Heart right ventricle (tissue), 16 donors: ENCODE measurements around the gene SET. TPM values are rescaled to one million over a fixed set of nuclear protein-coding genes. Genes with fewer than 3 reads are reported as not detected.
"Not testable (repeated sequence)": the region's sequence is repeated elsewhere in the genome, so short reads cannot be mapped to it uniquely, and the experiment has no call there.

Experiments
- ATAC-seq, 8 donors: fragments of 200-7000 bp; cut with Tn5 transposase; one replicate each; pipeline ENCODE4 v1.9.1; 2020; ENCODE audit warnings: mild to moderate bottlenecking in 8 of 8, moderate library complexity in 8 of 8, moderate number of reproducible peaks in 1 of 8
- DNase-seq, 2 donors: peaks; one replicate each; pipeline ENCODE4 v3.0.0-alpha.2; 2020
- H3K27ac ChIP-seq, 10 donors: fragments of 200-600 bp; sonication (generic) in 2 of 10; one replicate each; pipeline versions ENCODE4 v1.5.0 to v1.8.0; 2020 to 2022; ENCODE audit warnings: mild to moderate bottlenecking in 3 of 10
- H3K27me3 ChIP-seq, 7 donors: fragments of 200-600 bp; one replicate each; pipeline ENCODE4 v1.8.0; 2021 to 2022; ENCODE audit warnings: mild to moderate bottlenecking in 2 of 7
- H3K36me3 ChIP-seq, 9 donors: fragments of 200-600 bp; sonication (generic) in 1 of 9; one replicate each; pipeline versions ENCODE4 v1.5.0 to v1.8.0; 2020 to 2022; ENCODE audit warnings: mild to moderate bottlenecking in 2 of 9
- H3K4me1 ChIP-seq, 9 donors: fragments of 200-600 bp; sonication (generic) in 1 of 9; one replicate each; pipeline versions ENCODE4 v1.5.0 to v1.8.0; 2020 to 2022; ENCODE audit warnings: mild to moderate bottlenecking in 4 of 9
- H3K4me3 ChIP-seq, 10 donors: fragments of 200-600 bp; sonication (generic) in 2 of 10; one replicate each; pipeline versions ENCODE4 v1.5.0 to v1.8.0; 2020 to 2022; ENCODE audit warnings: mild to moderate bottlenecking in 7 of 10, moderate library complexity in 2 of 10
- H3K9me3 ChIP-seq, 11 donors: fragments of 200-600 bp in 10 of 11; sonication (generic) in 2 of 11; one replicate each; pipeline versions ENCODE4 v1.5.0 to v1.8.0; 2013 to 2022; ENCODE audit warnings: mild to moderate bottlenecking in 2 of 11, control low read depth in 1 of 11, moderate library complexity in 1 of 11
- WGBS, 2 donors: extraction: QIAGEN DNeasy Blood & Tissue Kit; methylation state at CpG; one replicate each; pipeline ENCODE4 v1.1.7; 2013; ENCODE audit warnings: inconsistent platforms in 1 of 2; 5-methylcytosine and 5-hydroxymethylcytosine counted together
- intact Hi-C, 10 donors: fragments of 100-400 bp; cut with DNase I; formaldehyde crosslinking; loops; one replicate each; pipeline versions ENCODE4 v1.11.1 to v1.14.2; 2022
- polyA plus RNA-seq, 2 donors: library from polyadenylated mRNA; stranded (reverse); fragments of 200-250 nt; gene quantifications; one replicate each; pipeline ENCODE4 v1.2.3, GENCODE V29; 2013
- total RNA-seq, 10 donors: library from RNA; stranded (reverse); fragmentation: NEBNext Ultra II Directional in 3 of 10; extraction: Animal tissue kit (Norgen Biotek cat#: 25700) in 3 of 10; gene quantifications; one replicate each; pipeline versions ENCODE4 v1.2.1 to v1.2.4, GENCODE V29; 2021 to 2023
- TF ChIP-seq, protein P1 (sequence below), 9 donors: fragments of 200-600 bp; sonication (generic) in 2 of 9; IDR thresholded peaks; one replicate each; pipeline versions ENCODE4 v1.5.0 to v1.8.0; 2021 to 2022; ENCODE audit warnings: antibody characterized with exemption in 9 of 9, mild to moderate bottlenecking in 5 of 9, moderate library complexity in 1 of 9
- donor health status: Arrhythmogenic right ventricular cardiomyopathy.
- donor health status: ischemic (EF 13 %, LVEDD 7.1; RV severe dilation, severe dysfunction).
- donor health status: healthy with polysubstance abuse.
- donor health status: DM: no; HTN: yes; CAD: no.
- donor health status: DM: no; HTN: no; CAD: no.
- donor health status: ischemic (EF 25% LVEDD 6.9; RV normal size, moderate dysfunction).
- donor health status: ischemic (EF 25% LVEDD 5.7; RV mildly dilated, moderate dysfunction).
- donor health status: healthy.
- donor health status: DM: yes; HTN: yes; CAD: no.
- donor health status: Ischemic cardiomyopathy.
- donor health status: ischemic (EF 35%, LVEDD 5.7; RV mildly dilated, moderate dysfunction).
- donor health status: nonischemic (EF 11% LVEDD 7.7; RV severe dilation, severe dysfunction).
- donor health status: DM: yes; HTN: yes; CAD: no.
- donor health status: PGD.
- donor health status: ischemic (EF 29% LVEDD 5.4; RV normal size, mild dysfunction).
- donor health status: nonischemic (EF 23%, LVEDD 6.1; RV moderate dilation, normal function).

SET gene
- total and polyA plus RNA-seq, 12 donors, result 87.0 to 228 (median 196) TPM

- Histone ChIP-seq H3K9me3 (no peaks in the 10 kb centered on the region), H3K27me3 (no peaks in the 10 kb centered on the region), H3K4me3 (no peak overlapping the region), H3K27ac (no peak overlapping the region), H3K36me3 (no peaks in the 10 kb centered on the region), H3K4me1 (peaks cover 0 to 15% (median 11%) of the 10 kb centered on the region in 9 donors)
- intact Hi-C loops, result no loop called here
- 100% methylated on average over 1 of the region's 1 CpG for WGBS, 2 donors
- TF ChIP-seq, protein P1, sequence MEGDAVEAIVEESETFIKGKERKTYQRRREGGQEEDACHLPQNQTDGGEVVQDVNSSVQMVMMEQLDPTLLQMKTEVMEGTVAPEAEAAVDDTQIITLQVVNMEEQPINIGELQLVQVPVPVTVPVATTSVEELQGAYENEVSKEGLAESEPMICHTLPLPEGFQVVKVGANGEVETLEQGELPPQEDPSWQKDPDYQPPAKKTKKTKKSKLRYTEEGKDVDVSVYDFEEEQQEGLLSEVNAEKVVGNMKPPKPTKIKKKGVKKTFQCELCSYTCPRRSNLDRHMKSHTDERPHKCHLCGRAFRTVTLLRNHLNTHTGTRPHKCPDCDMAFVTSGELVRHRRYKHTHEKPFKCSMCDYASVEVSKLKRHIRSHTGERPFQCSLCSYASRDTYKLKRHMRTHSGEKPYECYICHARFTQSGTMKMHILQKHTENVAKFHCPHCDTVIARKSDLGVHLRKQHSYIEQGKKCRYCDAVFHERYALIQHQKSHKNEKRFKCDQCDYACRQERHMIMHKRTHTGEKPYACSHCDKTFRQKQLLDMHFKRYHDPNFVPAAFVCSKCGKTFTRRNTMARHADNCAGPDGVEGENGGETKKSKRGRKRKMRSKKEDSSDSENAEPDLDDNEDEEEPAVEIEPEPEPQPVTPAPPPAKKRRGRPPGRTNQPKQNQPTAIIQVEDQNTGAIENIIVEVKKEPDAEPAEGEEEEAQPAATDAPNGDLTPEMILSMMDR (IDR thresholded peaks at IDR 0.05), result no peak
- no peak for DNase-seq
- ATAC-seq, result no peak
These were observed 34.5 kb upstream of the SET start for GRCh38 chr9:128654481-128654880.

GRCh38 chr9:128656416-128657343 is 32.3 kb upstream of the SET start, which contains the start of gene DYNC2I2:
TSS of gene DYNC2I2 (minus strand) at chr9:128656847. CDS start at chr9:128656726, 121 bp downstream.
- Histone ChIP-seq H3K9me3 (no peaks in the 10 kb centered on the region), H3K27ac (peak within 1 kb of the TSS; percentile 90 to 100 (median 98)), H3K27me3 (no peaks in the 10 kb centered on the region), H3K4me3 (peak within 1 kb of the TSS; percentile 39 to 72 (median 64)), H3K4me1 (peaks cover 0 to 15% (median 11%) of the 10 kb centered on the region in 9 donors), H3K36me3 (no peaks in the 10 kb centered on the region)
- intact Hi-C loops, result loop anchor here in 2 of 10 donors (2.0 kb wide), 1 partner anchor 32 kb away; the partner anchor contains the start of gene SET (in 2 of the 2)
- ATAC-seq (peak; percentile 97 to 100 (median 100)), DNase-seq (peak; percentile 97 to 98)
- TF ChIP-seq, protein P1 (IDR thresholded peaks at IDR 0.05), result no peak
- WGBS, 2 donors, result 1% methylated on average over 81 to 86 of the region's 86 CpGs

DNA sequence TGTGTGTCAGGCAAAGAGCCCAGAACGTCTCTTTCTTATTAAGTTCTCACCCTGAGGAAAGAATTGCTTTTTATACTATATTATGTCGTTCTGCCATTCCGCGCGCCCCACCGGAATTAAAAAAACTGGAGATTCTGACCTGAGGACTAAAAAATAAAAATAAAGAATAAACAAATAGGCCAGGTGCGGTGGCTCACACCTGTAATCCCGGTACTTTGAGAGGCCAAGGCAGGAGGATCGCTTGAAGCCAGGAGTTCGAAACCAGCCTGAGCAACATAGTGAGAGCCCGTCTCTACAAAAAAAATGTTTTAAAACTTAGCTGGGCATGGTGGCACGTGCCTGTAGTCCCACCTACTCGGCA is 31.7 kb upstream of the SET start:
- DNase-seq (no peak), ATAC-seq (no peak)
- intact Hi-C loops, result loop anchor here in 2 of 10 donors (2.0 kb wide), 1 partner anchor 31 kb away; the partner anchor contains the start of gene SET (in 2 of the 2)
- H3K4me3 ChIP-seq, result peak overlapping the region in 6 of 10 donors; percentile 60 to 72 (median 66)
- H3K27ac ChIP-seq, result peak overlapping the region in 9 of 10 donors; percentile 90 to 100 (median 98)
- 96 to 97% methylated on average over 13 of the region's 13 CpGs for WGBS, 2 donors
- H3K36me3 ChIP-seq, result no peaks in the 10 kb centered on the region
- H3K4me1 ChIP-seq, result peaks cover 0 to 15% (median 11%) of the 10 kb centered on the region in 9 donors
- TF ChIP-seq, protein P1 (IDR thresholded peaks at IDR 0.05), result no peak
- no peaks in the 10 kb centered on the region for H3K9me3 ChIP-seq
- H3K27me3 ChIP-seq, result no peaks in the 10 kb centered on the region

- TF ChIP-seq, protein P1 (IDR thresholded peaks at IDR 0.05), result no peak
- 95% methylated on average over 3 of the region's 3 CpGs for WGBS, 2 donors
- Histone ChIP-seq H3K4me1 (peaks cover 0 to 15% (median 11%) of the 10 kb centered on the region in 9 donors), H3K27me3 (no peaks in the 10 kb centered on the region), H3K9me3 (no peaks in the 10 kb centered on the region), H3K4me3 (no peak overlapping the region), H3K36me3 (no peaks in the 10 kb centered on the region), H3K27ac (peak overlapping the region in 1 of 10 donors; percentile 100)
- ATAC-seq, result no peak
- intact Hi-C loops, result loop anchor here in 2 of 10 donors (2.0 kb wide), 1 partner anchor 31 kb away; the partner anchor contains the start of gene SET (in 2 of the 2)
- DNase-seq, result no peak
These were observed 31.2 kb upstream of the SET start for GRCh38 chr9:128657796-128658195.

DNA sequence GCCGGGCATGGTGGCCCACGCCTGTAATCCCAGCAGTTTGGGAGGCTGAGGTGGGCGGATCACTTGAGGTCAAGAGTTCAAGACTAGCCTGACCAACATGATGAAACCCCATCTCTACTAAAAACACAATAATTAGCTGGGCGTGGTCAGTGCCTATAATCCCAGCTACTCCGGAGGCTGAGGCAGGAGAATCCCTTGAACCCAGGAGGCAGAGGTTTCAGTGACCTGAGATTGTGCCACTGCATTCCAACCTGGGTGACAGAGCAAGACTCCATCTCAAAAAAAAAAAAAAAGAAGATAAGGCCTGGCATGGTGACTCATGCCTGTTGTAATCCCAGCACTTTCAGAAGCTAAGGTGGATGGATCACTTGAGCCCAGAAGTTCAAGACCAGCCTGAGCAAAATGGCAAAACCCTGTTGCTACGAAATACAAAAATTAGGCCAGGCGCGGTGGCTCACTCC is 22.5 kb upstream of the SET start:
- H3K36me3 ChIP-seq, H3K27ac ChIP-seq, H3K4me1 ChIP-seq, intact Hi-C loops, H3K27me3 ChIP-seq, H3K9me3 ChIP-seq, DNase-seq, H3K4me3 ChIP-seq, ATAC-seq: not testable (repeated sequence)
- WGBS, 2 donors, result 93 to 97% methylated on average over 8 of the region's 8 CpGs
